IMR-90 (cell line): ENCODE results near the gene SHC2. TPM values are rescaled to one million over a fixed set of nuclear protein-coding genes. Genes with fewer than 3 reads are reported as not detected.

ENCODE experiments used
- ATAC-seq: fragments of 200-7000 bp; cut with Tn5 transposase; 2 replicates; pipeline ENCODE4 v1.9.1; 2020; ENCODE audit warnings: low read depth, mild to moderate bottlenecking, moderate library complexity
- BruUV-seq: library from RNA; stranded (reverse); fragments of 400-500 nt; replicated peaks from 2 replicates; lab custom pipeline; 2021; lab: Mats Ljungman, UMichigan
- CTCF ChIA-PET: fragments of 300-600 bp; formaldehyde crosslinking; extraction: SDS; loops from one replicate; lab custom pipeline; 2021; ENCODE audit warnings: antibody characterized with exemption; lab: Yijun Ruan, JAX
- POLR2A ChIA-PET: fragments of 300-600 bp; sonication (Branson Sonifier 250); formaldehyde crosslinking; loops from one replicate; lab custom pipeline; 2022; ENCODE audit warnings: antibody characterized with exemption; ENCODE audit not compliant: unreplicated experiment; lab: Charles Lee
- DNase-seq: peaks from one replicate; pipeline ENCODE4 v3.0.0; 2013
- H2AFZ ChIP-seq: replicated peaks from 2 replicates; pipeline ENCODE3; 2013; ENCODE audit warnings: low read length, mild to moderate bottlenecking; ENCODE audit not compliant: poor library complexity
- H2AK5ac ChIP-seq: 2 replicates; pipeline ENCODE4 v1.6.1; 2013; ENCODE audit warnings: low read depth, low read length, inconsistent platforms
- H2AK9ac ChIP-seq: replicated peaks from 2 replicates; pipeline ENCODE3; 2013; ENCODE audit warnings: mild to moderate bottlenecking, low read depth, low read length, moderate library complexity; ENCODE audit not compliant: poor library complexity
- H2BK120ac ChIP-seq: 2 replicates; pipeline ENCODE4 v1.6.1; 2013; ENCODE audit warnings: low read depth, low read length, inconsistent platforms
- H2BK15ac ChIP-seq: 3 replicates; pipeline ENCODE4 v1.6.1; 2013; ENCODE audit warnings: low read depth, low read length, inconsistent platforms
- H2BK20ac ChIP-seq: 2 replicates; pipeline ENCODE4 v1.6.1; 2013; ENCODE audit warnings: low read depth, mild to moderate bottlenecking, inconsistent platforms, low read length, moderate library complexity
- H2BK5ac ChIP-seq: 2 replicates; pipeline ENCODE4 v1.6.1; 2013; ENCODE audit warnings: mild to moderate bottlenecking, low read depth, low read length, inconsistent platforms; ENCODE audit not compliant: poor library complexity, severe bottlenecking
- H3K14ac ChIP-seq: replicated peaks from 2 replicates; pipeline ENCODE4 v1.6.1; 2013; ENCODE audit warnings: low read depth, low read length, inconsistent platforms
- H3K18ac ChIP-seq: 2 replicates; pipeline ENCODE4 v1.6.1; 2013; ENCODE audit warnings: low read depth, low read length, control low read depth
- H3K23ac ChIP-seq: 2 replicates; pipeline ENCODE4 v1.6.1; 2013; ENCODE audit warnings: low read depth, low read length, inconsistent platforms
- H3K27ac ChIP-seq: 2 replicates; pipeline ENCODE4 v1.5.1; 2013; ENCODE audit warnings: mild to moderate bottlenecking, control low read depth, low read length; ENCODE audit not compliant: insufficient read depth
- H3K27me3 ChIP-seq: 2 replicates; pipeline ENCODE4 v1.6.1; 2013; ENCODE audit warnings: low read length; ENCODE audit not compliant: control insufficient read depth, insufficient read depth
- H3K36me3 ChIP-seq: 2 replicates; pipeline ENCODE4 v1.6.1; 2013; ENCODE audit warnings: low read length, mixed read lengths; ENCODE audit not compliant: control insufficient read depth, insufficient read depth
- H3K4ac ChIP-seq: 2 replicates; pipeline ENCODE4 v1.6.1; 2013; ENCODE audit warnings: low read depth, low read length, inconsistent platforms
- H3K4me1 ChIP-seq: 2 replicates; pipeline ENCODE4 v1.6.1; 2013; ENCODE audit warnings: low read length, mixed read lengths; ENCODE audit not compliant: control insufficient read depth, insufficient read depth
- H3K4me2 ChIP-seq: 2 replicates; pipeline ENCODE4 v1.6.1; 2013; ENCODE audit warnings: low read depth, mild to moderate bottlenecking, control low read depth, low read length, moderate library complexity
- H3K4me3 ChIP-seq: 2 replicates; pipeline ENCODE4 v1.5.1; 2013; ENCODE audit warnings: low read depth, mild to moderate bottlenecking, control low read depth, low read length, moderate library complexity; ENCODE audit not compliant: insufficient read depth
- H3K56ac ChIP-seq: 2 replicates; pipeline ENCODE4 v1.6.1; 2013; ENCODE audit warnings: low read length, inconsistent platforms; ENCODE audit not compliant: insufficient read depth; ENCODE audit errors: extremely low read depth
- H3K79me1 ChIP-seq, 2 experiments: 2 replicates each; pipeline ENCODE4 v1.6.1; 2013; ENCODE audit warnings: low read length in 2 of 2, inconsistent platforms in 1 of 2, low read depth in 1 of 2
- H3K9ac ChIP-seq: 2 replicates; pipeline ENCODE4 v1.6.1; 2013; ENCODE audit warnings: low read depth, low read length, control low read depth
- H3K9me1 ChIP-seq: 2 replicates; pipeline ENCODE4 v1.6.1; 2013; ENCODE audit warnings: low read length, inconsistent platforms; ENCODE audit not compliant: insufficient read depth
- H3K9me3 ChIP-seq: 2 replicates; pipeline ENCODE4 v1.6.1; 2013; ENCODE audit warnings: low read length; ENCODE audit not compliant: control insufficient read depth, insufficient read depth
- H4K20me1 ChIP-seq: 2 replicates; pipeline ENCODE4 v1.6.1; 2013; ENCODE audit warnings: low read length, inconsistent platforms; ENCODE audit not compliant: insufficient read depth
- H4K5ac ChIP-seq: 2 replicates; pipeline ENCODE4 v1.6.1; 2013; ENCODE audit warnings: mild to moderate bottlenecking, low read depth, low read length, control low read depth
- H4K8ac ChIP-seq, 2 experiments: 2 replicates each; pipeline ENCODE4 v1.6.1; 2013; ENCODE audit warnings: low read depth in 2 of 2, low read length in 2 of 2, control low read depth in 1 of 2, inconsistent platforms in 1 of 2
- H4K91ac ChIP-seq: 2 replicates; pipeline ENCODE4 v1.6.1; 2013; ENCODE audit warnings: low read depth, low read length, inconsistent platforms; ENCODE audit not compliant: insufficient read depth
- BHLHE40 ChIP-seq: fragments of 150-350 bp; IDR thresholded peaks from 2 replicates; pipeline ENCODE4 v1.6.1; 2016; ENCODE audit warnings: mild to moderate bottlenecking, low read depth, low read length
- CEBPB ChIP-seq: IDR thresholded peaks from 2 replicates; pipeline ENCODE4 v1.6.1; 2012; ENCODE audit warnings: low read depth, low read length, improper control_type of control experiment
- CHD1 ChIP-seq: IDR thresholded peaks from 2 replicates; pipeline ENCODE4 v1.6.1; 2012; ENCODE audit warnings: low read depth, low read length, improper control_type of control experiment
- CTCF ChIP-seq: conservative IDR thresholded peaks from 2 replicates; pipeline ENCODE4 v1.5.1; 2012; ENCODE audit warnings: mild to moderate bottlenecking, low read depth, low read length, improper control_type of control experiment
- ELK1 ChIP-seq: fragments of 150-350 bp; IDR thresholded peaks from 2 replicates; pipeline ENCODE4 v1.6.1; 2016; ENCODE audit warnings: low read depth, mild to moderate bottlenecking, low read length, moderate library complexity, borderline replicate concordance
- FOS ChIP-seq: fragments of 150-350 bp; IDR thresholded peaks from 2 replicates; pipeline ENCODE4 v1.6.1; 2016; ENCODE audit warnings: low read depth, low read length
- MAFK ChIP-seq: IDR thresholded peaks from 2 replicates; pipeline ENCODE4 v1.6.1; 2012; ENCODE audit warnings: low read depth, low read length, improper control_type of control experiment
- MAZ ChIP-seq: IDR thresholded peaks from 2 replicates; pipeline ENCODE4 v1.6.1; 2012; ENCODE audit warnings: low read depth, mild to moderate bottlenecking, low read length, improper control_type of control experiment, moderate library complexity, borderline replicate concordance
- MXI1 ChIP-seq: IDR thresholded peaks from 2 replicates; pipeline ENCODE4 v1.6.1; 2012; ENCODE audit warnings: low read depth, mild to moderate bottlenecking, low read length, moderate library complexity, borderline replicate concordance
- NFE2L2 ChIP-seq: fragments of 150-350 bp; IDR thresholded peaks from 2 replicates; pipeline ENCODE4 v1.6.1; 2016; ENCODE audit warnings: low read depth, mild to moderate bottlenecking, low read length
- POLR2A ChIP-seq: IDR thresholded peaks from 2 replicates; pipeline ENCODE4 v1.6.1; 2012; ENCODE audit warnings: mild to moderate bottlenecking, low read depth, low read length
- RAD21 ChIP-seq: IDR thresholded peaks from 2 replicates; pipeline ENCODE4 v1.6.1; 2012; ENCODE audit warnings: low read length, improper control_type of control experiment
- RCOR1 ChIP-seq: IDR thresholded peaks from 2 replicates; pipeline ENCODE4 v1.6.1; 2012; ENCODE audit warnings: mild to moderate bottlenecking, low read length, improper control_type of control experiment; ENCODE audit not compliant: insufficient replicate concordance
- RFX5 ChIP-seq: IDR thresholded peaks from 2 replicates; pipeline ENCODE4 v1.8.0; 2012; ENCODE audit warnings: low read depth, mild to moderate bottlenecking, low read length, moderate library complexity
- WGBS, 2 experiments: methylation state at CpG; one replicate each; pipeline versions ENCODE4 v1.1.5 to v1.1.7; 2013; ENCODE audit warnings: missing lambda C conversion rate in 2 of 2; ENCODE audit not compliant: insufficient read length in 1 of 2; ENCODE audit errors: extremely low coverage in 2 of 2; 5-methylcytosine and 5-hydroxymethylcytosine counted together
- dilution Hi-C: fragments of 300-500 bp; cut with HindIII; formaldehyde crosslinking; loops from one replicate; pipeline ENCODE4 v1.14.3; 2018; ENCODE audit warnings: low sequenced_read_pairs; ENCODE audit not compliant: unreplicated experiment
- in situ Hi-C: fragments of 300-500 bp; cut with MboI; formaldehyde crosslinking; loops from 3 replicates; pipeline ENCODE4 v1.14.3; 2019; ENCODE audit warnings: low sequenced_read_pairs, inconsistent platforms, mixed read lengths
- intact Hi-C: fragments of 100-400 bp; cut with micrococcal nuclease; formaldehyde crosslinking; loops from 2 replicates; pipeline ENCODE4 v1.10.0; 2022
- polyA plus RNA-seq, 3 experiments: library from polyadenylated mRNA; depleted of rRNA; stranded (reverse); fragments of >200 nt; gene quantifications; 2 replicates each; pipeline ENCODE4 v1.2.3, GENCODE V29; 2012; ENCODE audit warnings: low replicate concordance in 1 of 3
- total RNA-seq: library from RNA; depleted of rRNA; stranded (reverse); fragments of >200 nt; gene quantifications from 2 replicates; pipeline ENCODE4 v1.2.3, GENCODE V29; 2012

SHC2 gene
- total and polyA plus RNA-seq, 2 of the 4 experiments (the other 2 are of a cell fraction): 0.68 TPM; not detected in 1

- no peak overlapping the region for H3K23ac ChIP-seq
- H2BK120ac ChIP-seq: no peak overlapping the region
- DNase-seq (no peak), ATAC-seq (no peak)
- dilution Hi-C loops (no loop called here), intact Hi-C loops (no loop called here), in situ Hi-C loops (no loop called here)
- no peaks in the 10 kb centered on the region for H3K9me1 ChIP-seq
- peaks cover 8% of the 10 kb centered on the region for H3K27me3 ChIP-seq
- no peak overlapping the region for H3K4ac ChIP-seq
- no peak overlapping the region for H3K56ac ChIP-seq
- H4K8ac ChIP-seq: no peak overlapping the region
- peaks cover 3% of the 10 kb centered on the region; the same call in 1 of the 2 replicates for H3K4me1 ChIP-seq
- H2BK15ac ChIP-seq: no peak overlapping the region
- no peak for TF ChIP-seq MAZ
- TF ChIP-seq RAD21: no peak
- no peak for TF ChIP-seq NFE2L2
- no peak for TF ChIP-seq POLR2A
- TF ChIP-seq FOS: no peak
- no peak for TF ChIP-seq CEBPB
- TF ChIP-seq MAFK: no peak
- no peak for TF ChIP-seq CTCF
- TF ChIP-seq ELK1: no peak
- TF ChIP-seq BHLHE40: no peak
- no peak for TF ChIP-seq RFX5
- no peak for TF ChIP-seq CHD1
- no peak for TF ChIP-seq RCOR1
- no peak for TF ChIP-seq MXI1
- H4K91ac ChIP-seq: no peak overlapping the region
- H2BK20ac ChIP-seq: no peak overlapping the region
- no peaks in the 10 kb centered on the region for H3K36me3 ChIP-seq
- 79% methylated on average over 14 of the region's 31 CpGs; no CpG with 5 or more reads in 1 of the 2 experiments for WGBS, 2 experiments
- POLR2A ChIA-PET: no interaction called here
- H2AK9ac ChIP-seq: no peak overlapping the region
- CTCF ChIA-PET: no interaction called here
- H3K4me3 ChIP-seq: no peak overlapping the region
- H2AK5ac ChIP-seq: no peak overlapping the region
- H3K27ac ChIP-seq: no peak overlapping the region
- H4K5ac ChIP-seq: no peak overlapping the region
- no peak overlapping the region for H3K14ac ChIP-seq
- H2AFZ ChIP-seq: no peak overlapping the region
- H3K79me1 ChIP-seq: no peaks in the 10 kb centered on the region
- H3K9ac ChIP-seq: no peak overlapping the region
- peaks cover 12% of the 10 kb centered on the region for H3K9me3 ChIP-seq
- H4K20me1 ChIP-seq: no peaks in the 10 kb centered on the region
- H2BK5ac ChIP-seq: no peak overlapping the region
- no peak overlapping the region for H3K4me2 ChIP-seq
- BruUV-seq: no TSS peak
- no peak overlapping the region for H3K18ac ChIP-seq
Measured at GRCh38 chr19:455851-456546, 4.8 kb downstream of the SHC2 start.
